Activated CD8-positive, alpha-beta T cell treated with anti-CD3 and anti-CD28 coated beads for 36 hours (primary cell): Measurements from ENCODE around the gene CERS6. TPM values are rescaled to one million over a fixed set of nuclear protein-coding genes. Genes with fewer than 3 reads are reported as not detected.
A peak's percentile ranks its signal among the peaks of the same experiment; 100 is the strongest.

ENCODE experiments used
- ATAC-seq: fragments of 200-7000 bp; cut with Tn5 transposase; one replicate; pipeline ENCODE4 v1.10.0; 2021; ENCODE audit warnings: mild to moderate bottlenecking, moderate library complexity
- CTCF ChIA-PET: fragments of 350-600 bp; sonication (Branson Sonifier 250); formaldehyde crosslinking; loops from one replicate; lab custom pipeline; 2021; ENCODE audit warnings: antibody characterized with exemption; lab: Charles Lee
- POLR2A ChIA-PET: fragments of 350-600 bp; sonication (Branson Sonifier 250); formaldehyde crosslinking; loops from one replicate; lab custom pipeline; 2021; ENCODE audit warnings: antibody characterized with exemption; lab: Charles Lee
- DNase-seq: peaks from one replicate; pipeline ENCODE4 v3.0.0-alpha.2; 2020
- H3K27ac Mint-ChIP-seq: one replicate; pipeline ENCODE4 v1.8.0; 2021; ENCODE audit warnings: mild to moderate bottlenecking, mixed read lengths
- H3K27me3 Mint-ChIP-seq: one replicate; pipeline ENCODE4 v1.8.0; 2021; ENCODE audit warnings: mixed read lengths
- H3K36me3 Mint-ChIP-seq: one replicate; pipeline ENCODE4 v1.8.0; 2021; ENCODE audit warnings: low read depth, mixed read lengths
- H3K4me1 Mint-ChIP-seq: one replicate; pipeline ENCODE4 v1.8.0; 2021; ENCODE audit warnings: low read depth, mixed read lengths
- H3K4me3 Mint-ChIP-seq: one replicate; pipeline ENCODE4 v1.8.0; 2021; ENCODE audit warnings: mild to moderate bottlenecking, moderate library complexity, mixed read lengths
- H3K9me3 Mint-ChIP-seq: one replicate; pipeline ENCODE4 v1.8.0; 2021; ENCODE audit warnings: mixed read lengths
- intact Hi-C: fragments of 100-400 bp; cut with micrococcal nuclease; formaldehyde crosslinking; loops from one replicate; pipeline ENCODE4 v1.10.0; 2022
- total RNA-seq, 2 experiments: library from RNA; stranded (reverse); gene quantifications; one replicate each; pipeline ENCODE4 v1.2.3, GENCODE V29; 2021
- TF ChIP-seq, protein P1 (sequence below): fragments of 200-600 bp; IDR thresholded peaks from one replicate; pipeline ENCODE4 v1.8.0; 2022; ENCODE audit warnings: antibody characterized with exemption, mild to moderate bottlenecking

CERS6 gene
- total RNA-seq, 2 experiments from 2014 or later = 15.4 to 16.1 TPM

DNA sequence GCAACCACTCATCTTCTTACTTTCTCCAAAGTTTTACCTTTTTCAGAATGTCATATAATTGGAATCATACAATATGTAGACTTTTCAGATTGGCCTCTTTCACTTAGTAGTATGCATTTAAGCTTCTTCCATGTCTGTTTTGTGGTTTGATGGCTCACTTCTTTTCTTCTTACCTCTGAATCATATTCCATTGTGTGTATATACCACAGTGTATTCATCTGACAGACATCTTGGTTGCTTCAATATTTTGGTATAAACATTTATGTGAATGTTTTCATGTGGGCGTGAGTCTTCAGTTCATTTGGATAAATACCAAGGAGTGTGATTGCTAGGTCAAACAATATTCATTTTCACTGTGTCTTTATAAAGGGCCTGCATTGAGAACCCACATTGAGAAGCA, 210.3 kb downstream of the CERS6 start:
- H3K27ac Mint-ChIP-seq = no peak overlapping the region
- peak; percentile 75 for ATAC-seq
- no peak overlapping the region for H3K4me3 Mint-ChIP-seq
- peaks cover 35% of the 10 kb centered on the region for H3K4me1 Mint-ChIP-seq
- no peaks in the 10 kb centered on the region for H3K27me3 Mint-ChIP-seq
- intact Hi-C loops = no loop called here
- TF ChIP-seq, protein P1, sequence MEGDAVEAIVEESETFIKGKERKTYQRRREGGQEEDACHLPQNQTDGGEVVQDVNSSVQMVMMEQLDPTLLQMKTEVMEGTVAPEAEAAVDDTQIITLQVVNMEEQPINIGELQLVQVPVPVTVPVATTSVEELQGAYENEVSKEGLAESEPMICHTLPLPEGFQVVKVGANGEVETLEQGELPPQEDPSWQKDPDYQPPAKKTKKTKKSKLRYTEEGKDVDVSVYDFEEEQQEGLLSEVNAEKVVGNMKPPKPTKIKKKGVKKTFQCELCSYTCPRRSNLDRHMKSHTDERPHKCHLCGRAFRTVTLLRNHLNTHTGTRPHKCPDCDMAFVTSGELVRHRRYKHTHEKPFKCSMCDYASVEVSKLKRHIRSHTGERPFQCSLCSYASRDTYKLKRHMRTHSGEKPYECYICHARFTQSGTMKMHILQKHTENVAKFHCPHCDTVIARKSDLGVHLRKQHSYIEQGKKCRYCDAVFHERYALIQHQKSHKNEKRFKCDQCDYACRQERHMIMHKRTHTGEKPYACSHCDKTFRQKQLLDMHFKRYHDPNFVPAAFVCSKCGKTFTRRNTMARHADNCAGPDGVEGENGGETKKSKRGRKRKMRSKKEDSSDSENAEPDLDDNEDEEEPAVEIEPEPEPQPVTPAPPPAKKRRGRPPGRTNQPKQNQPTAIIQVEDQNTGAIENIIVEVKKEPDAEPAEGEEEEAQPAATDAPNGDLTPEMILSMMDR = no peak
- DNase-seq = no peak
- ChIA-PET CTCF (no interaction called here), POLR2A (no interaction called here)
- H3K9me3 Mint-ChIP-seq = no peaks in the 10 kb centered on the region
- peaks cover 1% of the 10 kb centered on the region for H3K36me3 Mint-ChIP-seq

DNA sequence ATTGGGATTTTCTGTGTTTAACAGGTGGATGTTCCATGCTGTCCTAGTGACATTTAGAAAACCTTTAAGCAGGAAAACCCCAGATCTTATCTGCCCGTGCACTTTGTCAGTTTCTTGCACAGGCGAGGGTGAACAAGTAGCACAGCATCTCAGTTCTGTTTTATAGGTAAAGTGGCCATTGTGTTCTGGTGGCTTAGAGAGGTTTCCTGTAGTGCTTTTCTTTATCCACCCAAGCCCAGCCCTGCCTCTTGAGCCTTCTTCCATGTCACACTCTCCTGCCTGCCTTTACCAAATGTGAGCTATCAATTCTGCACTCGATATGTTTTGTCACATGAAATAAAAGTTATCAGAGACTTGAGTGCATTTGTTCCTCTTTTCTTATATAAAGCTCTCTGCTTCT, 211.1 kb downstream of the CERS6 start:
- Mint-ChIP-seq H3K27ac (no peak overlapping the region), H3K27me3 (no peaks in the 10 kb centered on the region), H3K36me3 (peaks cover 1% of the 10 kb centered on the region), H3K9me3 (no peaks in the 10 kb centered on the region), H3K4me3 (no peak overlapping the region), H3K4me1 (peaks cover 37% of the 10 kb centered on the region)
- no peak for DNase-seq
- TF ChIP-seq, protein P1 = no peak
- POLR2A ChIA-PET = interaction anchor here (0.9 kb wide), 1 partner anchor 245 kb away, joined by 3 read pairs; no protein-coding TSS in a partner anchor
- intact Hi-C loops = no loop called here
- CTCF ChIA-PET = no interaction called here
- ATAC-seq = no peak

DNA sequence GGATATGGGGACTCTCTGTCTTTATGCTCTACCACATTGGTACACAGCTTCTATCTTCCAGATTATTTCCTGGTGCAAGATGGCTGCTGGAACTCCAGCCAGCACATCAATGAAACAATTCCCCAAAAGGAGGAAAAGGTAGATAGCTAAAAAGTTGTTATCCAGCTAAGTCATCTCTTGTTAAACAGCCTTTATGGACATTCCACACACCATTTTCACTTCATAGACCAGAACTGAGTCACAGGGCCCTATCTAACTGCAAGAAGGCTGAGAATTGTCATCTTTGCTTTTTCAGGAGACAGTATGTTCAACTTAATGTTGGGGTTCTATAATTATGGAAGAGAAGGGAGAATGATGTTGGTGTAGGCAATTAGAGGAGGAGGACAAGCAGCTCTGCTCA, 213.1 kb downstream of the CERS6 start:
- CTCF ChIA-PET = no interaction called here
- ATAC-seq (no peak), DNase-seq (no peak)
- Mint-ChIP-seq H3K27me3 (no peaks in the 10 kb centered on the region), H3K4me3 (no peak overlapping the region), H3K4me1 (peaks cover 31% of the 10 kb centered on the region), H3K36me3 (peaks cover 1% of the 10 kb centered on the region), H3K27ac (no peak overlapping the region), H3K9me3 (no peaks in the 10 kb centered on the region)
- intact Hi-C loops = no loop called here
- TF ChIP-seq, protein P1 = no peak
- POLR2A ChIA-PET = no interaction called here

DNA sequence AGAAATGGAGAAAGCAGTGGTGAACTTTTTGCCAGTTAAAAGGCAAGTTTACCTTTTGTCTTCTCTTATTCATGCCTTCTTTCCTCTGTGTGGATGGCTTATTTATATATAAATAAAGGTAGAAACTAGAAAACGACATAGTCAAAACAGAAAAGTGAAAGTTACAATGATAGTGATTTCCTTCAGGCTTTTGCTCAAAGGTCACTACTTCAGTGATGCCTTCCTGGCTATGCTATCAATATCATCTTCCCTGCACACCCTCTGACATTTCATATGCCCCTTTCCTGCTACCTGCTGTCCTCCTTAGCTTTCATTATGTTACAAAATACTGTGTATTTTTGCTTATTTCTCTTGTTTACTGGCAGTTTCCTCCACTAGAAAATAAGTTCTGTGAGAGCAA, 214.4 kb downstream of the CERS6 start:
- ATAC-seq = no peak
- intact Hi-C loops = no loop called here
- Mint-ChIP-seq H3K27ac (no peak overlapping the region), H3K27me3 (no peaks in the 10 kb centered on the region), H3K4me3 (no peak overlapping the region), H3K9me3 (no peaks in the 10 kb centered on the region), H3K4me1 (peaks cover 23% of the 10 kb centered on the region), H3K36me3 (peaks cover 1% of the 10 kb centered on the region)
- no peak for DNase-seq
- POLR2A ChIA-PET = no interaction called here
- TF ChIP-seq, protein P1 = no peak
- CTCF ChIA-PET = no interaction called here

DNA sequence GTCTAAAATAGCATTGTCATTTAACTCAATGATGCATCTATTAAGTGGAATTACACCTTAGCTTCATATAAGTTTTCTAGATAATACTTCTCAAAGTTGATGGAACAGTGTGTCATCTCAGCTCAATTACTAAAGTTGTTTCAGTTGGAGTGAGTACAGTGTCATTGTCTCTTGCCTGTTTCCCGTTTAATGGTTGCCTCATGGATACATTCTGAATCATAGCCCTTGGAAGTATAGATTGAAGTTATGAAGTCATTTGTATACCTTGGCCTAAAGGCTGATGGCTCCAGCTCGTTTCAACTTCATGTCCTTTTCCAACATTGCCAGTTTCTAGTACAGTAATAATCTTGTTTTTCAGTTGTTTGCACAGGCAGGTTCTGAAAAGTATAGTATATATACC, 215.9 kb downstream of the CERS6 start:
- Mint-ChIP-seq H3K27me3 (no peaks in the 10 kb centered on the region), H3K27ac (no peak overlapping the region), H3K36me3 (peaks cover 8% of the 10 kb centered on the region), H3K4me1 (peaks cover 12% of the 10 kb centered on the region), H3K4me3 (no peak overlapping the region), H3K9me3 (no peaks in the 10 kb centered on the region)
- CTCF ChIA-PET = interaction anchor here (1.0 to 1.1 kb wide), 2 partner anchors 15 to 325 kb away, joined by 4 read pairs; no protein-coding TSS in a partner anchor
- DNase-seq (no peak), ATAC-seq (no peak)
- TF ChIP-seq, protein P1 = no peak
- intact Hi-C loops = no loop called here
- POLR2A ChIA-PET = no interaction called here
